Measurements from ENCODE around the gene MDN1. TPM values are rescaled to one million over a fixed set of nuclear protein-coding genes. Genes with fewer than 3 reads are reported as not detected.
"Not testable (repeated sequence)": the region's sequence is repeated elsewhere in the genome, so short reads cannot be mapped to it uniquely, and the experiment has no call there.

Gene MDN1
- polyA plus RNA-seq, 2 of the 4 experiments (the other 2 are of a cell fraction): 6.4 to 20.5 TPM

- no peak overlapping the region for H3K4me2 ChIP-seq
- FAIRE-seq (no peak), DNase-seq (ENCODE audit: low read depth in 1 of 2, low spot score in 1 of 2) (no peak), ATAC-seq (no peak)
- no peak for TF ChIP-seq MAZ (IDR thresholded peaks at IDR 0.05; ENCODE audit: borderline replicate concordance, low read depth, low read length)
- H3K9me3 ChIP-seq: no peaks in the 10 kb centered on the region
- no peak overlapping the region for H3K4me3 ChIP-seq
- H3K27ac ChIP-seq: no peak overlapping the region
- CTCF ChIA-PET: no interaction called here
- H3K4me1 ChIP-seq: no peaks in the 10 kb centered on the region
- WGBS (ENCODE audit: missing lambda C conversion rate): 87% methylated on average over 5 of the region's 5 CpGs
- POLR2A ChIA-PET: no interaction called here
These were observed 42.7 kb upstream of the MDN1 start for GRCh38 chr6:89862273-89862672.

GRCh38 chr6:89859744-89860143, 40.1 kb upstream of the MDN1 start:
- no peak for ATAC-seq
- FAIRE-seq: no peak
- no peak overlapping the region for H3K4me3 ChIP-seq
- ChIA-PET POLR2A (no interaction called here), CTCF (no interaction called here)
- no peaks in the 10 kb centered on the region for H3K9me3 ChIP-seq
- no peak overlapping the region for H3K4me2 ChIP-seq
- no peak overlapping the region for H3K27ac ChIP-seq
- TF ChIP-seq FOXS1 (CRISPR knock-in tag; IDR thresholded peaks at IDR 0.05): no peak
- TF ChIP-seq FOSB (CRISPR knock-in tag; IDR thresholded peaks at IDR 0.05): no peak
- TF ChIP-seq RNF2 (IDR thresholded peaks at IDR 0.05; ENCODE audit: borderline replicate concordance, low read depth): no peak
- TF ChIP-seq RCOR1 (IDR thresholded peaks at IDR 0.05; ENCODE audit: low read depth, low read length): no peak
- TF ChIP-seq SREBF2 (IDR thresholded peaks at IDR 0.05): no peak
- no peak for TF ChIP-seq EHF (CRISPR knock-in tag; IDR thresholded peaks at IDR 0.05)
- TF ChIP-seq RFX5 (IDR thresholded peaks at IDR 0.05): no peak
- no peak for TF ChIP-seq ZNF302 (CRISPR knock-in tag; IDR thresholded peaks at IDR 0.05)
- no peak for TF ChIP-seq PHF8 (IDR thresholded peaks at IDR 0.05; ENCODE audit: borderline replicate concordance, low read depth)
- TF ChIP-seq, protein P1, sequence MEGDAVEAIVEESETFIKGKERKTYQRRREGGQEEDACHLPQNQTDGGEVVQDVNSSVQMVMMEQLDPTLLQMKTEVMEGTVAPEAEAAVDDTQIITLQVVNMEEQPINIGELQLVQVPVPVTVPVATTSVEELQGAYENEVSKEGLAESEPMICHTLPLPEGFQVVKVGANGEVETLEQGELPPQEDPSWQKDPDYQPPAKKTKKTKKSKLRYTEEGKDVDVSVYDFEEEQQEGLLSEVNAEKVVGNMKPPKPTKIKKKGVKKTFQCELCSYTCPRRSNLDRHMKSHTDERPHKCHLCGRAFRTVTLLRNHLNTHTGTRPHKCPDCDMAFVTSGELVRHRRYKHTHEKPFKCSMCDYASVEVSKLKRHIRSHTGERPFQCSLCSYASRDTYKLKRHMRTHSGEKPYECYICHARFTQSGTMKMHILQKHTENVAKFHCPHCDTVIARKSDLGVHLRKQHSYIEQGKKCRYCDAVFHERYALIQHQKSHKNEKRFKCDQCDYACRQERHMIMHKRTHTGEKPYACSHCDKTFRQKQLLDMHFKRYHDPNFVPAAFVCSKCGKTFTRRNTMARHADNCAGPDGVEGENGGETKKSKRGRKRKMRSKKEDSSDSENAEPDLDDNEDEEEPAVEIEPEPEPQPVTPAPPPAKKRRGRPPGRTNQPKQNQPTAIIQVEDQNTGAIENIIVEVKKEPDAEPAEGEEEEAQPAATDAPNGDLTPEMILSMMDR (IDR thresholded peaks at IDR 0.05): no peak
- TF ChIP-seq MYC (IDR thresholded peaks at IDR 0.05; ENCODE audit: borderline replicate concordance, low read length): no peak
- no peak for TF ChIP-seq ZSCAN20 (CRISPR knock-in tag; IDR thresholded peaks at IDR 0.05)
- no peak for TF ChIP-seq ZFP36 (IDR thresholded peaks at IDR 0.05; ENCODE audit: borderline replicate concordance, partially characterized antibody)
- no peaks in the 10 kb centered on the region for H3K4me1 ChIP-seq
- no peak for DNase-seq (ENCODE audit: low read depth in 1 of 2, low spot score in 1 of 2)
- whole genome bisulfite sequencing (ENCODE audit: missing lambda C conversion rate): 88% methylated on average over 4 of the region's 4 CpGs

DNA sequence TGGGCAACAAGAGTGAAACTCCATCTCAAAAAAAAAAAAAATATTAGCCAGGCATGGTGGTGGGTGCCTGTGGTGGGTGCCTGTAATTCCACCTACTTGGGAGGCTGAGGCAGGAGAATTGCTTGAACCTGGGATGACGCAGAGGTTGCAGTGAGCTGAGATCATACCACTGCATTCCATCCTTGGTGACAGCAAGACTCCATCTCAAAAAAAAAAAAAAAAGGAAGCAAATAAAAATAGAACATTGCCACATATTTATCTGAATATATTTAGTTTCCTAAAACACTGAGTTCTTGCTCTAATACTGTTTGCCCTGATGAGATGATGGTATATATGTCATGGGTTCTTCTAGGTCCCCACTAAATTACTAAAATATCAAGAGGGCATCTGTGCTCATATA, 38.4 kb upstream of the MDN1 start:
- FAIRE-seq (no peak), DNase-seq (ENCODE audit: low read depth in 1 of 2, low spot score in 1 of 2) (no peak), ATAC-seq (no peak)
- Histone ChIP-seq H3K4me2 (no peak overlapping the region), H3K4me3 (no peak overlapping the region), H3K9me3 (no peaks in the 10 kb centered on the region), H3K27ac (no peak overlapping the region), H3K4me1 (no peaks in the 10 kb centered on the region)
- ChIA-PET CTCF (no interaction called here), POLR2A (no interaction called here)
- TF ChIP-seq NPAS2 (CRISPR knock-in tag; IDR thresholded peaks at IDR 0.05; ENCODE audit: borderline replicate concordance) (no peak), EP300 (IDR thresholded peaks at IDR 0.05) (no peak), BCL3 (IDR thresholded peaks at IDR 0.05) (no peak), MYC (IDR thresholded peaks at IDR 0.05; ENCODE audit: borderline replicate concordance, low read length) (no peak), FOSL2 (IDR thresholded peaks at IDR 0.05) (no peak), FOSL2 (CRISPR knock-in tag; IDR thresholded peaks at IDR 0.05) (no peak)
- 100% methylated on average over 1 of the region's 1 CpG for WGBS (ENCODE audit: missing lambda C conversion rate)

DNA sequence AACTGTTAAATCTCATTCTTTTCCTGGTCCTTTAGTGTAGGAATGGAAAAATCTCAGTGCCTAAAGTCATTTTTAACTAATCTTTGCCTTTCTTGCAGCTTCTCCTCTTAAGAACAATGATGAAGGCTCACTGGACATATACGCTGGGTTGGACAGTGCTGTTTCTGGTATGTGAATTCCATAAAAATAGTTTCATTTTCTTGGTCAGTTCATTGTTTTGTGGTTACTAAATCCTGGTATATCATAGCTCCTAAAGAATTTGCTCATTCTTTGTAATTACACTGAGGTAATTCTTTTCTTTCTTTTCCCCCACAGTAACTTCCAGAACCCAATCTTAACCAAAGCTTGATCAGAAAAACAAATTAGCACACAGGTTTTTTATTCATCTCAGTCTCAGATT, 33.5 kb upstream of the MDN1 start:
- FAIRE-seq (no peak), ATAC-seq (no peak), DNase-seq (ENCODE audit: low read depth in 1 of 2, low spot score in 1 of 2) (no peak)
- H3K9me3 ChIP-seq: no peaks in the 10 kb centered on the region
- ChIA-PET POLR2A (no interaction called here), CTCF (no interaction called here)
- WGBS (ENCODE audit: missing lambda C conversion rate): 93% methylated on average over 1 of the region's 1 CpG
- no peak overlapping the region for H3K4me3 ChIP-seq
- H3K4me2 ChIP-seq: no peak overlapping the region
- TF ChIP-seq ZFP36 (IDR thresholded peaks at IDR 0.05; ENCODE audit: borderline replicate concordance, partially characterized antibody): no peak
- TF ChIP-seq, protein P1 (IDR thresholded peaks at IDR 0.05): no peak
- TF ChIP-seq ZSCAN20 (CRISPR knock-in tag; IDR thresholded peaks at IDR 0.05): no peak
- TF ChIP-seq RFX5 (IDR thresholded peaks at IDR 0.05): no peak
- no peaks in the 10 kb centered on the region for H3K4me1 ChIP-seq
- no peak overlapping the region for H3K27ac ChIP-seq

GRCh38 chr6:89847513-89847912, 27.9 kb upstream of the MDN1 start:
- FAIRE-seq; H3K4me3 ChIP-seq; H3K27ac ChIP-seq; H3K4me2 ChIP-seq; POLR2A ChIA-PET; ATAC-seq; CTCF ChIA-PET; H3K4me1 ChIP-seq; DNase-seq (ENCODE audit: low read depth in 1 of 2, low spot score in 1 of 2); H3K9me3 ChIP-seq: not testable (repeated sequence)
- WGBS (ENCODE audit: missing lambda C conversion rate): 96% methylated on average over 5 of the region's 5 CpGs

Measured in A549 (cell line).